HepG2 (cell line): Measurements from ENCODE around the gene FAM170A.

Experiments used
- CEBPB ChIP-seq: IDR thresholded peaks from 2 replicates; pipeline ENCODE4 v1.6.1; 2011; ENCODE audit warnings: low read depth, low read length, improper control_type of control experiment, borderline replicate concordance
- CTCF ChIP-seq: sonication (generic); formaldehyde crosslinking; IDR thresholded peaks from 2 replicates; pipeline ENCODE4 v1.5.0; 2020; ENCODE audit warnings: mild to moderate bottlenecking, missing genetic modification reagents, moderate library complexity
- EZH2 ChIP-seq: conservative IDR thresholded peaks from 2 replicates; pipeline ENCODE4 v1.6.1; 2012; ENCODE audit warnings: mild to moderate bottlenecking, low read depth, low read length, moderate library complexity
- FOSL2 ChIP-seq: sonication (generic); formaldehyde crosslinking; IDR thresholded peaks from 2 replicates; pipeline ENCODE4 v1.4.0; 2020; ENCODE audit warnings: missing genetic modification reagents
- POLR2G ChIP-seq: fragments of 200-400 bp; formaldehyde crosslinking; IDR thresholded peaks from 2 replicates; pipeline ENCODE4 v1.6.1; 2018; ENCODE audit warnings: mild to moderate bottlenecking, low read depth, low read length, moderate library complexity
- PTBP1 ChIP-seq: fragments of 200-400 bp; formaldehyde crosslinking; IDR thresholded peaks from 2 replicates; pipeline ENCODE4 v1.6.1; 2018; ENCODE audit warnings: low read length, low read depth; ENCODE audit not compliant: poor library complexity, severe bottlenecking
- TCF12 ChIP-seq, 2 experiments: fragments of 450-650 bp in 1 of 2; sonication (generic) in 1 of 2; formaldehyde crosslinking in 1 of 2; IDR thresholded peaks; 2 replicates each; pipeline versions ENCODE4 v1.6.1 to v1.8.0; 2017 to 2022; ENCODE audit warnings: antibody characterized with exemption in 1 of 2, mild to moderate bottlenecking in 1 of 2, missing genetic modification reagents in 1 of 2, moderate library complexity in 1 of 2
- TCF7L2 ChIP-seq: IDR thresholded peaks from 2 replicates; pipeline ENCODE4 v1.6.1; 2011; ENCODE audit warnings: mild to moderate bottlenecking, low read depth, low read length, moderate library complexity
- ZNF430 ChIP-seq: sonication (generic); formaldehyde crosslinking; IDR thresholded peaks from 2 replicates; pipeline ENCODE4 v1.9.0; 2021; ENCODE audit warnings: mild to moderate bottlenecking, missing genetic modification reagents
- TF ChIP-seq, protein P1 (sequence below): sonication (generic); formaldehyde crosslinking; IDR thresholded peaks from 2 replicates; pipeline ENCODE4 v1.4.0; 2020; ENCODE audit warnings: mild to moderate bottlenecking, missing genetic modification reagents, borderline replicate concordance
- TF ChIP-seq, protein P2 (sequence below), 2 experiments: IDR thresholded peaks; 2 replicates each; pipeline ENCODE4 v1.6.1; 2011 to 2012; ENCODE audit warnings: low read length in 2 of 2, borderline replicate concordance in 1 of 2, low read depth in 1 of 2, mild to moderate bottlenecking in 1 of 2, moderate library complexity in 1 of 2

GRCh38 chr5:119682372-119682771 is 53.0 kb downstream of the FAM170A start:
- TF ChIP-seq POLR2G (no peak), CTCF (CRISPR knock-in tag) (no peak), PTBP1 (no peak), EZH2 (no peak), FOSL2 (CRISPR knock-in tag) (no peak), ZNF430 (CRISPR knock-in tag) (no peak), TCF12 (IDR thresholded peaks at IDR 0.05) (no peak), TCF12 (CRISPR knock-in tag; IDR thresholded peaks at IDR 0.05) (no peak), TCF7L2 (no peak), CEBPB (no peak)
- TF ChIP-seq, protein P1, sequence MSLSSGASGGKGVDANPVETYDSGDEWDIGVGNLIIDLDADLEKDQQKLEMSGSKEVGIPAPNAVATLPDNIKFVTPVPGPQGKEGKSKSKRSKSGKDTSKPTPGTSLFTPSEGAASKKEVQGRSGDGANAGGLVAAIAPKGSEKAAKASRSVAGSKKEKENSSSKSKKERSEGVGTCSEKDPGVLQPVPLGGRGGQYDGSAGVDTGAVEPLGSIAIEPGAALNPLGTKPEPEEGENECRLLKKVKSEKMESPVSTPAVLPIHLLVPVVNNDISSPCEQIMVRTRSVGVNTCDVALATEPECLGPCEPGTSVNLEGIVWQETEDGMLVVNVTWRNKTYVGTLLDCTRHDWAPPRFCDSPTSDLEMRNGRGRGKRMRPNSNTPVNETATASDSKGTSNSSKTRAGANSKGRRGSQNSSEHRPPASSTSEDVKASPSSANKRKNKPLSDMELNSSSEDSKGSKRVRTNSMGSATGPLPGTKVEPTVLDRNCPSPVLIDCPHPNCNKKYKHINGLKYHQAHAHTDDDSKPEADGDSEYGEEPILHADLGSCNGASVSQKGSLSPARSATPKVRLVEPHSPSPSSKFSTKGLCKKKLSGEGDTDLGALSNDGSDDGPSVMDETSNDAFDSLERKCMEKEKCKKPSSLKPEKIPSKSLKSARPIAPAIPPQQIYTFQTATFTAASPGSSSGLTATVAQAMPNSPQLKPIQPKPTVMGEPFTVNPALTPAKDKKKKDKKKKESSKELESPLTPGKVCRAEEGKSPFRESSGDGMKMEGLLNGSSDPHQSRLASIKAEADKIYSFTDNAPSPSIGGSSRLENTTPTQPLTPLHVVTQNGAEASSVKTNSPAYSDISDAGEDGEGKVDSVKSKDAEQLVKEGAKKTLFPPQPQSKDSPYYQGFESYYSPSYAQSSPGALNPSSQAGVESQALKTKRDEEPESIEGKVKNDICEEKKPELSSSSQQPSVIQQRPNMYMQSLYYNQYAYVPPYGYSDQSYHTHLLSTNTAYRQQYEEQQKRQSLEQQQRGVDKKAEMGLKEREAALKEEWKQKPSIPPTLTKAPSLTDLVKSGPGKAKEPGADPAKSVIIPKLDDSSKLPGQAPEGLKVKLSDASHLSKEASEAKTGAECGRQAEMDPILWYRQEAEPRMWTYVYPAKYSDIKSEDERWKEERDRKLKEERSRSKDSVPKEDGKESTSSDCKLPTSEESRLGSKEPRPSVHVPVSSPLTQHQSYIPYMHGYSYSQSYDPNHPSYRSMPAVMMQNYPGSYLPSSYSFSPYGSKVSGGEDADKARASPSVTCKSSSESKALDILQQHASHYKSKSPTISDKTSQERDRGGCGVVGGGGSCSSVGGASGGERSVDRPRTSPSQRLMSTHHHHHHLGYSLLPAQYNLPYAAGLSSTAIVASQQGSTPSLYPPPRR (CRISPR knock-in tag): no peak
- TF ChIP-seq, protein P2, sequence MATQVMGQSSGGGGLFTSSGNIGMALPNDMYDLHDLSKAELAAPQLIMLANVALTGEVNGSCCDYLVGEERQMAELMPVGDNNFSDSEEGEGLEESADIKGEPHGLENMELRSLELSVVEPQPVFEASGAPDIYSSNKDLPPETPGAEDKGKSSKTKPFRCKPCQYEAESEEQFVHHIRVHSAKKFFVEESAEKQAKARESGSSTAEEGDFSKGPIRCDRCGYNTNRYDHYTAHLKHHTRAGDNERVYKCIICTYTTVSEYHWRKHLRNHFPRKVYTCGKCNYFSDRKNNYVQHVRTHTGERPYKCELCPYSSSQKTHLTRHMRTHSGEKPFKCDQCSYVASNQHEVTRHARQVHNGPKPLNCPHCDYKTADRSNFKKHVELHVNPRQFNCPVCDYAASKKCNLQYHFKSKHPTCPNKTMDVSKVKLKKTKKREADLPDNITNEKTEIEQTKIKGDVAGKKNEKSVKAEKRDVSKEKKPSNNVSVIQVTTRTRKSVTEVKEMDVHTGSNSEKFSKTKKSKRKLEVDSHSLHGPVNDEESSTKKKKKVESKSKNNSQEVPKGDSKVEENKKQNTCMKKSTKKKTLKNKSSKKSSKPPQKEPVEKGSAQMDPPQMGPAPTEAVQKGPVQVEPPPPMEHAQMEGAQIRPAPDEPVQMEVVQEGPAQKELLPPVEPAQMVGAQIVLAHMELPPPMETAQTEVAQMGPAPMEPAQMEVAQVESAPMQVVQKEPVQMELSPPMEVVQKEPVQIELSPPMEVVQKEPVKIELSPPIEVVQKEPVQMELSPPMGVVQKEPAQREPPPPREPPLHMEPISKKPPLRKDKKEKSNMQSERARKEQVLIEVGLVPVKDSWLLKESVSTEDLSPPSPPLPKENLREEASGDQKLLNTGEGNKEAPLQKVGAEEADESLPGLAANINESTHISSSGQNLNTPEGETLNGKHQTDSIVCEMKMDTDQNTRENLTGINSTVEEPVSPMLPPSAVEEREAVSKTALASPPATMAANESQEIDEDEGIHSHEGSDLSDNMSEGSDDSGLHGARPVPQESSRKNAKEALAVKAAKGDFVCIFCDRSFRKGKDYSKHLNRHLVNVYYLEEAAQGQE (IDR thresholded peaks at IDR 0.05; ENCODE audit: borderline replicate concordance in 1 of 2, low read depth in 1 of 2, low read length in 2 of 2): no peak
